ENCODE data around the gene ZAP70.

DNA sequence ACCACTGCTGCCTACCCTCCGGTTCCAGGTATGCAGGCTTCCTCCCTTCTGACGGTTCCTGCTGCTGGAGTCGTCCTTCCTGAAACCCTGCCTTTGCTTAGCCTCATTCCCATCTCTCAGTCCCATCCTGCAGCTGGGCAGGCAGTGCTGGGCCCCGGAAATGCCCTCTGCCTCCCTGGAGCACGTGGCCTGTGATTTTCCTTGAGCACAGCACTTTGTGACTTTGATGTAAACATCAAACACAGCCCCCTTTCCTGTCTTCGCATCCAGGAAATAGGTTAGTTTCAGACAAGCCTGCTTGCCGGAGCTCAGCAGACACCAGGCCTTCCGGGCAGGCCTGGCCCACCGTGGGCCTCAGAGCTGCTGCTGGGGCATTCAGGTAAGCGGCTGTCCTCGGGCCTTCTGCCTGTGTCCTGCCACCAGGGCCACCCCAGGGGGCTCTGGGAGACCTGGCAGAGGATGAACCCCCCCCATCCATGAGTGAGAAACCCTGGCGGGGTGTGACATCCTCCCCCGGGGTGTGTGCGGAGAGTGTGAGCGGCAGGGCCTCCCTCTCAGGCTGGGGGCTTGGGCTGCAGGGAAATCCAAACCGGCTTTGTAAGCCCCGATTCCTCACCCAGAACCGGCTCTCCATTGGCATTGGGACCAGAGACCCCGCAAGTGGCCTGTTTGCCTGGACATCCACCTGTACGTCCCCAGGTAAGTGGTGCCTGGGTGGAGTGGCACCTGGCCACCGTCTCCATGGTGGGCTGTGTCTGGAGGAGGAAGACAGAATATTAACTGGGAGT is at the start of gene ZAP70:
- TF ChIP-seq, protein P1, sequence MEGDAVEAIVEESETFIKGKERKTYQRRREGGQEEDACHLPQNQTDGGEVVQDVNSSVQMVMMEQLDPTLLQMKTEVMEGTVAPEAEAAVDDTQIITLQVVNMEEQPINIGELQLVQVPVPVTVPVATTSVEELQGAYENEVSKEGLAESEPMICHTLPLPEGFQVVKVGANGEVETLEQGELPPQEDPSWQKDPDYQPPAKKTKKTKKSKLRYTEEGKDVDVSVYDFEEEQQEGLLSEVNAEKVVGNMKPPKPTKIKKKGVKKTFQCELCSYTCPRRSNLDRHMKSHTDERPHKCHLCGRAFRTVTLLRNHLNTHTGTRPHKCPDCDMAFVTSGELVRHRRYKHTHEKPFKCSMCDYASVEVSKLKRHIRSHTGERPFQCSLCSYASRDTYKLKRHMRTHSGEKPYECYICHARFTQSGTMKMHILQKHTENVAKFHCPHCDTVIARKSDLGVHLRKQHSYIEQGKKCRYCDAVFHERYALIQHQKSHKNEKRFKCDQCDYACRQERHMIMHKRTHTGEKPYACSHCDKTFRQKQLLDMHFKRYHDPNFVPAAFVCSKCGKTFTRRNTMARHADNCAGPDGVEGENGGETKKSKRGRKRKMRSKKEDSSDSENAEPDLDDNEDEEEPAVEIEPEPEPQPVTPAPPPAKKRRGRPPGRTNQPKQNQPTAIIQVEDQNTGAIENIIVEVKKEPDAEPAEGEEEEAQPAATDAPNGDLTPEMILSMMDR (IDR thresholded peaks at IDR 0.05), result no peak
- no peak for TF ChIP-seq POLR2A (IDR thresholded peaks at IDR 0.05)
